Peyer's patch (tissue), 4 donors: ENCODE data around the gene MANEAL. TPM values are rescaled to one million over a fixed set of nuclear protein-coding genes. Genes with fewer than 3 reads are reported as not detected.

ENCODE experiments used
- DNase-seq, 3 donors: peaks; one replicate each; pipeline ENCODE4 v3.0.0-alpha.2; 2017 to 2019
- H3K27ac ChIP-seq, 4 donors: fragments of 200-600 bp; sonication (generic); one replicate each; pipeline ENCODE4 v1.5.1; 2016 to 2019
- H3K27me3 ChIP-seq, 2 donors: fragments of 200-600 bp; sonication (generic); one replicate each; pipeline ENCODE4 v1.5.1; 2019
- H3K36me3 ChIP-seq, 3 donors: fragments of 200-600 bp; sonication (generic); one replicate each; pipeline ENCODE4 v1.5.1; 2016 to 2019
- H3K4me1 ChIP-seq, 4 donors: fragments of 200-600 bp; sonication (generic); one replicate each; pipeline ENCODE4 v1.5.1; 2016 to 2019
- H3K4me3 ChIP-seq, 4 donors: fragments of 200-600 bp; sonication (generic); 1 replicate in 3 of 4; 2 replicates in 1 of 4; pipeline ENCODE4 v1.5.1; 2016 to 2019; ENCODE audit warnings: mild to moderate bottlenecking in 1 of 4
- H3K9me3 ChIP-seq, 4 donors: fragments of 200-600 bp; sonication (generic); one replicate each; pipeline ENCODE4 v1.5.1; 2016 to 2019; ENCODE audit warnings: mild to moderate bottlenecking in 1 of 4
- POLR2A ChIP-seq, 2 donors: fragments of 450-650 bp; IDR thresholded peaks; one replicate each; pipeline ENCODE4 v1.5.1; 2017; ENCODE audit warnings: antibody characterized with exemption in 2 of 2, mild to moderate bottlenecking in 2 of 2, moderate library complexity in 2 of 2
- total RNA-seq, 4 donors: library from RNA; depleted of rRNA; stranded (reverse); fragments of >200 nt; gene quantifications; one replicate each; pipeline ENCODE4 v1.1.0, GENCODE V29; 2016
- TF ChIP-seq, protein P1 (sequence below), 6 experiments: fragments of 450-650 bp in 4 of 6; fragments of 200-600 bp in 2 of 6; sonication (generic) in 1 of 6; IDR thresholded peaks; one replicate each; pipeline ENCODE4 v1.5.1; 2017 to 2019; ENCODE audit warnings: antibody characterized with exemption in 6 of 6, mild to moderate bottlenecking in 3 of 6, moderate library complexity in 1 of 6

The MANEAL gene
- total RNA-seq, 4 donors from 2014 or later, result 3.3 to 3.8 (median 3.6) TPM

DNA sequence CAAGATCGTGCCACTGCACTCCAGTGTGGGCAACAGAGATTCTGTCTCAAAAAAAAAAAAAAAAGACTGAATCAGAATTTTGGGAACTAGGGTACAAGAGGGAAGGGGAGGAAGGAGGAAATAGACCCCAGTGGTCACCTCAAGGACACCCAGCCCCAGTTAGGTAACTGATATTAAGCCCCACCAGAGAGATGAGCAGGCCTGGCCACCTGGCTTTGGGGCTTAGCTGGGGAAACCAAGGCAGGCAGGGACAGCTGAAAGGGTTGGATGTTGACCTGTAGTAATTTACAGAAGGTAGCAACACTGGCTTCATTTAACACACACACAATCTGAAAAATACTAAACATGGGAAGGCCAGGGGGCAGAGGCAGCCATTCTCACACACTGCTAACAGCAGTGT lies 8.8 kb downstream of the MANEAL start:
- no peak overlapping the region for H3K4me3 ChIP-seq
- peaks cover 0 to 62% (median 0%) of the 10 kb centered on the region in 3 donors for H3K36me3 ChIP-seq
- DNase-seq, result no peak
- no peak overlapping the region for H3K27ac ChIP-seq
- TF ChIP-seq, protein P1, sequence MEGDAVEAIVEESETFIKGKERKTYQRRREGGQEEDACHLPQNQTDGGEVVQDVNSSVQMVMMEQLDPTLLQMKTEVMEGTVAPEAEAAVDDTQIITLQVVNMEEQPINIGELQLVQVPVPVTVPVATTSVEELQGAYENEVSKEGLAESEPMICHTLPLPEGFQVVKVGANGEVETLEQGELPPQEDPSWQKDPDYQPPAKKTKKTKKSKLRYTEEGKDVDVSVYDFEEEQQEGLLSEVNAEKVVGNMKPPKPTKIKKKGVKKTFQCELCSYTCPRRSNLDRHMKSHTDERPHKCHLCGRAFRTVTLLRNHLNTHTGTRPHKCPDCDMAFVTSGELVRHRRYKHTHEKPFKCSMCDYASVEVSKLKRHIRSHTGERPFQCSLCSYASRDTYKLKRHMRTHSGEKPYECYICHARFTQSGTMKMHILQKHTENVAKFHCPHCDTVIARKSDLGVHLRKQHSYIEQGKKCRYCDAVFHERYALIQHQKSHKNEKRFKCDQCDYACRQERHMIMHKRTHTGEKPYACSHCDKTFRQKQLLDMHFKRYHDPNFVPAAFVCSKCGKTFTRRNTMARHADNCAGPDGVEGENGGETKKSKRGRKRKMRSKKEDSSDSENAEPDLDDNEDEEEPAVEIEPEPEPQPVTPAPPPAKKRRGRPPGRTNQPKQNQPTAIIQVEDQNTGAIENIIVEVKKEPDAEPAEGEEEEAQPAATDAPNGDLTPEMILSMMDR (IDR thresholded peaks at IDR 0.05), result no peak
- TF ChIP-seq POLR2A (IDR thresholded peaks at IDR 0.05), result no peak
- peaks cover 0 to 12% (median 9%) of the 10 kb centered on the region in 4 donors for H3K4me1 ChIP-seq
- no peaks in the 10 kb centered on the region for H3K9me3 ChIP-seq
- no peaks in the 10 kb centered on the region for H3K27me3 ChIP-seq

DNA sequence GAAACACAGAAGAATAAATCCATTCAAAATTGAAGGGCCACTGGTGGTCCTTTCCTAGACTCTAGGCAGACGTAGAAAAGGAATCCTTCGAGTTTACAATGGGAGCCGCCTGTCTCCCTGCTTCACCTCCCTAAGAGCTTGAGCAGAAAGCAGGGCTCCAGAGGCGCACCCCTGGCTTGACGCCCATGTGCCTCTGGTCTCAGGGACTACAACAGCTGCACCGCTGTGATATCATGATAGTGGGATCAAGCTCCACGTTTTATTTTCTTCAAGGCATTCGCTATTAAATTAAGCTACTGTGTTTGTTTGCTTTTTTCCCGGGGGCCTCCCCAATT lies 13.5 kb downstream of the MANEAL start:
- H3K27ac ChIP-seq, result peak overlapping the region; percentile 89 to 97 (median 92)
- peak overlapping the region; percentile 63 to 96 (median 94) for H3K4me3 ChIP-seq
- H3K36me3 ChIP-seq, result peaks cover 0 to 55% (median 0%) of the 10 kb centered on the region in 3 donors
- H3K4me1 ChIP-seq, result peaks cover 0 to 27% (median 15%) of the 10 kb centered on the region in 4 donors
- TF ChIP-seq POLR2A (IDR thresholded peaks at IDR 0.05), result no peak
- TF ChIP-seq, protein P1 (IDR thresholded peaks at IDR 0.05), result no peak
- DNase-seq, result no peak
- H3K27me3 ChIP-seq, result no peaks in the 10 kb centered on the region
- H3K9me3 ChIP-seq, result no peaks in the 10 kb centered on the region

DNA sequence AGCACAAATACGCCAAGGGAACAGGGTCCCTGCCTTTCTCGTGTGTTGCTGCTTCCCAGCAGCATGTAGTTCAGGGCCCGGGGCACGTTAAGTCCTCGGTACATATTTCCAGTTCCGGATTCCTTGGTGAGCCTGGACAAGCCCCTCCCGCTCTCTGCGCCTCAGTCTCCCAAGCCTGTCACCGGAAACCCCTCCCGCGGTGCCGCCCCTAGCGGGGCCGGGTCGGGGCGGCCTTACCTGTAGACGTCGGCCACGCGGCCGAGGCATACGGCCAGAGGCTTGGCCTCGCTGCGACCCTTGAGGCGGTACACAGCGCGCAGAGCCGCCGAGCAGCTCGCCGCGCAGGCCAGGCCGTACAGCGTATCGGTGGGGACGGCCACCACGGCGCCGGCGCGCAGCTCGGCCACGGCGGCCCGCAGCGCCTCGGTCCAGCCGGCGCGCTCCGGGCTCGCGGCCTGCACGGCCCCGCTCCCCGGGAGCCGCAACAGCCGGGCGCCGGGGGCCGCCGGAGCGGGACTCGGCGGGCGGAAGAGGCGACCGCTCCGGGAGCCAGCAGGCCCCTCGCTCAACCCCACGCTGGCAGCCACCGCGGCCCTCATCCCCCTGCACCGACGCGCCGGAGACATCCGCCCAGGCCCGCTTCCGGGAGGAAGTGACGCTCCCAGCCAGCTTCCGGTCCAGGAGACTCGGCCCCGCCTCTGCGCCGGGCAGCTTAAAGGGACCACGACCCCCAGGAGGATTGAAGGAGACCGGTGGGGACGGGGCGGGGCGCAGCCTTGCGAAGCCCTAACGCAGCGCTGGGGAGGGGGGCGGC lies 14.1 kb downstream of the MANEAL start, which contains the start of the genes C1orf122 and YRDC:
Gene C1orf122, plus strand, starts transcription at position 236 of the 814 bp plus-strand sequence. CDS start 615 bp downstream, outside the sequence.
Gene YRDC, minus strand, starts transcription at position 654 of the 814 bp plus-strand sequence. Its CDS starts 28 bp downstream, at position 626.
- peak within 1 kb of the TSS; percentile 63 to 96 (median 94) for H3K4me3 ChIP-seq
- TF ChIP-seq, protein P1 (IDR thresholded peaks at IDR 0.05), result peak in 1 of 6 experiments; percentile 9
- TF ChIP-seq POLR2A (IDR thresholded peaks at IDR 0.05), result peak; percentile 74 to 80
- DNase-seq, result peak; percentile 92 to 97 (median 96)
- no peaks in the 10 kb centered on the region for H3K9me3 ChIP-seq
- no peaks in the 10 kb centered on the region for H3K27me3 ChIP-seq
- H3K27ac ChIP-seq, result peak within 1 kb of the TSS; percentile 89 to 97 (median 92)
- H3K4me1 ChIP-seq, result peaks cover 0 to 27% (median 15%) of the 10 kb centered on the region in 4 donors
- peaks cover 0 to 49% (median 0%) of the 10 kb centered on the region in 3 donors for H3K36me3 ChIP-seq

DNA sequence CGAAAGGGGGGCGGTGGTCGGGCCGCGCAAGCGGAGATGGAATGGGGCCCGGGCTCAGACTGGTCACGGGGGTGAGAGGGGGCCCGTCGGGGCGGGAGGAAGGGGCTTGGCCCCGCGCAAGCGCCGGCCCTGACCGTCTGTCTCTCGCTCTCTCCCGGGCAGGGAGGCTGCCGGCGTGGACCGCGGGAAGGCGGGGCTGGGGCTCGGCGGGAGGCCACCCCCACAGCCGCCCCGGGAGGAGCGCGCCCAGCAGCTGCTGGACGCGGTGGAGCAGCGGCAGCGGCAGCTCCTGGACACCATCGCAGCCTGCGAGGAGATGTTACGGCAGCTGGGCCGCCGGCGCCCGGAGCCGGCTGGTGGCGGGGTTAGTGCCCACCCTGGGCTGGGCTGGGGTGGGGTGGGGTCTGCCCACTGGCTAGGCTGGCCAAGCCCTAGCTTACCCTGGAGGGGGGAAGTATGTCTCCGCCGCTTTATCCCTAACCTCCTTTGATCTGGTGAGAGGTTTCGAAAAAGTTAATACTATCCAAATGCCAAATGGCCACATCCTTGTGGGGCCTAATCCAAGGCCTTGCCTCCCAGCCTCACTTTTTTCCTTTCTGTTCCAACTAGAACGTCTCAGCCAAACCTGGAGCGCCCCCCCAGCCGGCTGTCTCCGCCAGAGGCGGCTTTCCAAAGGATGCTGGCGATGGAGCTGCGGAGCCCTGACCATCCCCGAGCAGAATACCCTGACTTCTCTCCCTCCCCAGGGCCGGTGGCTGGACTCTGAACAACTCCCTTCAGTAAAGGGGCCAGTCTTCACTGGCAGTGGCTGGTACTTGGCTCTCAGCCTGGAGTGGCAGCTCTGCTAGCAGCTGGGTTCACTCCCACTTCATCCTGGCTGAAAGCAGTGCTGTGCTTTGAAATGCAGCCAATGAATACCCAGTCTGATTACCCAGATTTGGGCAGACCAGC lies 15.0 kb downstream of the MANEAL start:
- no peaks in the 10 kb centered on the region for H3K9me3 ChIP-seq
- peak overlapping the region; percentile 63 to 96 (median 94) for H3K4me3 ChIP-seq
- peak overlapping the region; percentile 89 to 97 (median 92) for H3K27ac ChIP-seq
- no peaks in the 10 kb centered on the region for H3K27me3 ChIP-seq
- peak in 2 of 3 donors; percentile 61 to 88 for DNase-seq
- peaks cover 0 to 27% (median 15%) of the 10 kb centered on the region in 4 donors for H3K4me1 ChIP-seq
- H3K36me3 ChIP-seq, result peaks cover 0 to 40% (median 0%) of the 10 kb centered on the region in 3 donors
- TF ChIP-seq, protein P1 (IDR thresholded peaks at IDR 0.05), result no peak
- TF ChIP-seq POLR2A (IDR thresholded peaks at IDR 0.05), result peak in 1 of 2 donors; percentile 2

DNA sequence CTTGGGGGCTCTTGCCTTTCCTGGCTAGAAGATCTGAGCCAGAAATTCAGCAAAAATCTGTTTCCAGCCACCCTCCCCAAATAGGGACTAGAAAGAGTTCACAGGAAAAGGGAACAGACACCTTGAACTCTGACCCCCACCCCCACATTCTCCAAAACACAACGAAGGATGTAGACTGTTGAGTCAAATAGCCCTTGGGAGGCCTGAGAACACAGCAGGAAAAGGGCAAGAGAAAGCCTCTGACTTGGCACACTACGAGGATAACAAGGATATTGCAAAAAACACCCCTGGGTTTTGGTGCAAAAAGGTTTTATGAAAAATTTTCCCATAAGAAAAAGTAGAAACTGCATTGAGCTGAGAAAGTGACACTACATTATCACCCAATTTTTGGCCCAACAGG lies 16.3 kb downstream of the MANEAL start:
- Histone ChIP-seq H3K36me3 (peaks cover 0 to 35% (median 0%) of the 10 kb centered on the region in 3 donors), H3K4me1 (peaks cover 0 to 27% (median 15%) of the 10 kb centered on the region in 4 donors), H3K27ac (no peak overlapping the region), H3K9me3 (no peaks in the 10 kb centered on the region), H3K4me3 (no peak overlapping the region), H3K27me3 (no peaks in the 10 kb centered on the region)
- TF ChIP-seq POLR2A (IDR thresholded peaks at IDR 0.05), result no peak
- TF ChIP-seq, protein P1 (IDR thresholded peaks at IDR 0.05), result no peak
- DNase-seq, result no peak
